ENCODE measurements around the gene ABHD2. TPM values are rescaled to one million over a fixed set of nuclear protein-coding genes. Genes with fewer than 3 reads are reported as not detected.
A peak's percentile ranks its signal among the peaks of the same experiment; 100 is the strongest.

Gene ABHD2
- total and polyA plus RNA-seq, 9 of the 15 experiments (the other 6 are each of a cell fraction or from before 2014, with no cell fraction given): 16.9 to 99.8 (median 47.5) TPM

- H3K9me1 ChIP-seq (ENCODE audit: control insufficient read depth, insufficient read depth, low read length): no peaks in the 10 kb centered on the region
- no peak overlapping the region for H3K9ac ChIP-seq (ENCODE audit: insufficient read depth in 1 of 2, low read depth in 2 of 2, low read length in 2 of 2)
- peaks cover 6 to 15% of the 10 kb centered on the region in 2 experiments; a peak in 4 of 5 replicates for H3K27me3 ChIP-seq (ENCODE audit: control insufficient read depth in 2 of 2, insufficient read depth in 2 of 2, low read length in 2 of 2)
- intact Hi-C loops (cut with micrococcal nuclease): loop anchor here (1.0 to 5.0 kb wide), 2 partner anchors 36 to 100 kb away; partner anchors contain the start of gene FANCI
- H3K9me3 ChIP-seq (replicated peaks; ENCODE audit: control insufficient read depth, insufficient read depth, low read depth, low read length): no peaks in the 10 kb centered on the region
- H3K4me1 ChIP-seq (replicated peaks in 1 of 2; ENCODE audit: control insufficient read depth in 2 of 2, insufficient read depth in 2 of 2, low read length in 2 of 2): peaks cover 0 to 10% of the 10 kb centered on the region in 2 experiments; a peak in 2 of 5 replicates
- CTCF ChIA-PET (ENCODE audit: low intra/inter-chr PET ratio): interaction anchor here (1.2 to 3.2 kb wide), 2 partner anchors 37 to 93 kb away, joined by 8 to 17 read pairs; partner anchors contain the start of gene FANCI
- no peak overlapping the region for H3K4me3 ChIP-seq
- peak; percentile 85 for FAIRE-seq
- POLR2A ChIA-PET: interaction anchor here (0.6 to 1.3 kb wide), 8 partner anchors 9 to 223 kb away, joined by 3 to 4 read pairs (median 3); no protein-coding TSS in a partner anchor
- peak; percentile 84 to 91 (median 90) for DNase-seq (ENCODE audit: extremely low read depth in 1 of 4, low spot score in 3 of 4)
- H3K36me3 ChIP-seq (ENCODE audit: control insufficient read depth, insufficient read depth, low read length): no peaks in the 10 kb centered on the region
- no peak overlapping the region for H3K27ac ChIP-seq (ENCODE audit: extremely low read depth, low read depth, low read length)
- peak overlapping the region; percentile 59 for H3K4me2 ChIP-seq (ENCODE audit: insufficient read depth, low read length)
- BruUV-seq (replicated peaks): no TSS peak
- in situ Hi-C loops (cut with MboI): no loop called here
- no peaks in the 10 kb centered on the region for H4K20me1 ChIP-seq (replicated peaks; ENCODE audit: control insufficient read depth, insufficient read depth, low read length)
- H2AFZ ChIP-seq (ENCODE audit: low read depth, low read length): peak overlapping the region; percentile 67
- peak; percentile 97 for ATAC-seq
- 0% methylated on average over 14 of the region's 14 CpGs for WGBS (ENCODE audit: insufficient coverage, low coverage, missing lambda C conversion rate)
- no peaks in the 10 kb centered on the region for H3K79me2 ChIP-seq (ENCODE audit: control insufficient read depth, insufficient read depth, low read length)
- TF ChIP-seq TFAP4 (CRISPR knock-in tag; IDR thresholded peaks at IDR 0.05; ENCODE audit: borderline replicate concordance) (peak; percentile 23; the same call in 1 of the 2 replicates), STAG1 (CRISPR knock-in tag; IDR thresholded peaks at IDR 0.05; ENCODE audit: borderline replicate concordance) (peak; percentile 68), MAFG (tag; conservative IDR thresholded peaks at IDR 0.05) (no peak), YY1 (IDR thresholded peaks at IDR 0.05; ENCODE audit: borderline replicate concordance in 1 of 3, control insufficient read depth in 1 of 3, extremely low read depth in 1 of 3, insufficient read depth in 3 of 3, insufficient read length in 1 of 3, insufficient replicate concordance in 2 of 3, low read depth in 1 of 3, low read length in 2 of 3) (peak in 2 of 3 experiments; percentile 26 to 41), GABPB2 (CRISPR knock-in tag; conservative IDR thresholded peaks at IDR 0.05) (no peak), MYNN (IDR thresholded peaks at IDR 0.05) (peak; percentile 56; the same call in 1 of the 2 replicates), MYNN (CRISPR knock-in tag; IDR thresholded peaks at IDR 0.05) (no peak), RAD21 (CRISPR knock-in tag; conservative IDR thresholded peaks at IDR 0.05 in 1 of 2, IDR thresholded peaks at IDR 0.05 in 1 of 2) (peak; percentile 80 to 91), E2F1 (CRISPR knock-in tag; IDR thresholded peaks at IDR 0.05) (0 out of 2 replicates have a peak, but pooled peaks have one; percentile 45), PREB (CRISPR knock-in tag; IDR thresholded peaks at IDR 0.05) (no peak), RB1 (IDR thresholded peaks at IDR 0.05; ENCODE audit: low read depth) (peak; percentile 78; the same call in 1 of the 2 replicates), JUND (IDR thresholded peaks at IDR 0.05; ENCODE audit: borderline replicate concordance, low read depth, low read length) (0 out of 2 replicates have a peak, but pooled peaks have one; percentile 23), JUND (tag; IDR thresholded peaks at IDR 0.05; ENCODE audit: borderline replicate concordance, low read depth, low read length) (no peak), FOXO4 (CRISPR knock-in tag; IDR thresholded peaks at IDR 0.05) (no peak), ZBTB7A (IDR thresholded peaks at IDR 0.05; ENCODE audit: borderline replicate concordance, control insufficient read depth, low read depth, low read length) (peak; percentile 53; the same call in 1 of the 2 replicates), XRCC5 (IDR thresholded peaks at IDR 0.05; ENCODE audit: low read depth, low read length) (0 out of 2 replicates have a peak, but pooled peaks have one; percentile 75)
Observed at GRCh38 chr15:89206908-89207331, 118.7 kb downstream of the ABHD2 start.
